ENCODE results near the gene GPER1. TPM values are rescaled to one million over a fixed set of nuclear protein-coding genes. Genes with fewer than 3 reads are reported as not detected.

Gene GPER1
- polyA plus RNA-seq, 1 donor = 5.5 TPM

DNA sequence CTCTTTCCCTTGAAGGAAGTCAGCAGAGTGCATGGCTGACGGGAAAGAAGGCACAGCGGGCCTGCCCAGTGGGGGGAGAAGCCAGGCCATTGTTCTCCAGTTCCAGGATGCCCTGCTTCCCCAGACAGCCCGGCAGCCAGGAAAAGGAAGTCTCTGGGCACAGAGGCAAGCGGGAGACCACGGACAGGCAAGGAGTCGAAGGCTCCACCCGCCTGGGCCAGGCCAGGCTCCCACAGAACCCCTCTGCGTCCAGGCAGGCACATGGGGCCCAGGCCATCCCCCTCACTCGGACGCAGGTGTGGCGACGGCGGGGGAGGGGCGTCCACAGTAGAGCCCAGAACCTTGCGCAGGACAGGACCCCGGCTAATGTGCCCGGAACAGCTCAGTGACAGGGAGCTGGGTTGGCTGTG is 34.9 kb upstream of the GPER1 start:
- DNase-seq = no peak

DNA sequence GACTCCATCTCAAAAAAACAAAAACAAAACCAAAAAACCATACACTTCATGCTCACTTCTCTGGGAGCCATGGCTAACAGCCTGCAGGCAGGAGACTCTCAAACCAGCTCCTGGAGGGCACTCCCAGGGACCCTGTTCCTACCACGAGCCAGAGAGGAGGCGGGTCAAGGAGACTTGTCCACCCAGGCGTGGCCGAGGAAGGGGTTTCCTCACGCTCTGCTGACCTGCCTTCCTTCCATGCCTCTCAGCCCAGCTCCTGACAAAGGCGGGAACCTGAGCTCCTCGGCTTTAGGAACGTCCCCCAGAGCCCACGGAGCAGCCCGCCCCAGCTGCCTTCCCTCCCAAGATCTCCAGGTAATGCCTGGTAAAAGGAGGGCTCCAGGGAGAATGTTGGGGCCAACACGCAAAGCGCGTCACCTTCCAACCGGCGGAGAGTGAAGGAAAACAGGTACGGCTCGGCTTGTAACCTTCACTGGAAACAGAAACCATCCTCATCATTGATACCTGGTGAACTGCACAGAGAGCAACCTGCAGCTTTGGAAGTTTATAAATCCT is 34.0 kb upstream of the GPER1 start:
- no peak for DNase-seq

- DNase-seq = no peak
Observed at GRCh38 chr7:1054438-1054837, 33.5 kb upstream of the GPER1 start.

DNA sequence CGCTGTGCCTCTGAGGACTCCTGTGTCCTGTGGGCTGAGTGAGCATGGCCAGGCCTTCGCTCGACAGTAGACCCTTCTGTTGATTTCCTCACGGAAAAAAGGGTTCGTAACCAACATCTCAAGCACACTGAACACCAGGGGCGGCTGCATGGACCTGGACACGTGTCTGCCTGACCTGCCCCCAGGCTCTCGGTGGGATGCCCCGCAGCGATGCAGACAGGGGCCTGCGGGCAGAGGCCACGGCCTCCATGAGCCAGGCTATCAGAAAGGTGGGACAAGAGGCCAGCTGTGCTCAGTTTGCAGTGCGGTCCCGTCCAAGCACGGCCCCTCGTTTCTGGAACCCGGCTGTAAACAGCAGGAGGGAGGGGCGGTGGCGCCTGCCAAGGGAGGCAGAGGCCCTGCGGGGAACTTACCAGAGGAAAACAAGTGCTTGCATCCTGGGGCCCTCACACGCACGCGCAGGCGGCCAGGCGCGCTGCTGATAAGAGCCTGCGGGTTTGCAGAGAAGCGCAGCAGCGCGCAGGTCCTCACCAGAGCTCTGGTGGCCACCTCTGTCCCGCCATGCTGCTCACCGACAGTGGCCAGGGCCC is 33.0 kb upstream of the GPER1 start:
- no peak for DNase-seq

DNA sequence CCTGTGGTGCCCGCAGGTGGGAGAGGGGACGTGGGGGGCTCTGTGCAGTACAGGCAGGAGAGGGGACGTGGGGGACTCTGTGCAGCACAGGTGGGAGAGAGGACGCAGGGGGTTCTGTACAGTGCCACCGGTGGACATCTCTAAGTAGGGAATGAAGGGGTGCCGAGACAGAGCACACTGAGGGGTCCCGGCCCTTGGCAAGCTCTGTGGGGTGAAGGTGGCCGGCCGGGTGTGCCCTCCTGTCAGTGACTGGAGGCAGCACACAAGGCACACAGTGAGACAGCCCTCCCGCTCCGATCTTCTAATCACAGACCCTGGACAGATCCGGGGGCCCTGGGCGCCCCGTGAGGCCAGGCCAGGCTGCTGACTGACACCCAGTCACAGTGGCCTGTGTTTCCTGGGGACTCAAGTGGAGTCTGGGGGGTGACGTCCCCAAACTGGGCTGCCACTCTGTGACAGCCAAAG is 32.4 kb upstream of the GPER1 start:
- DNase-seq = no peak

DNA sequence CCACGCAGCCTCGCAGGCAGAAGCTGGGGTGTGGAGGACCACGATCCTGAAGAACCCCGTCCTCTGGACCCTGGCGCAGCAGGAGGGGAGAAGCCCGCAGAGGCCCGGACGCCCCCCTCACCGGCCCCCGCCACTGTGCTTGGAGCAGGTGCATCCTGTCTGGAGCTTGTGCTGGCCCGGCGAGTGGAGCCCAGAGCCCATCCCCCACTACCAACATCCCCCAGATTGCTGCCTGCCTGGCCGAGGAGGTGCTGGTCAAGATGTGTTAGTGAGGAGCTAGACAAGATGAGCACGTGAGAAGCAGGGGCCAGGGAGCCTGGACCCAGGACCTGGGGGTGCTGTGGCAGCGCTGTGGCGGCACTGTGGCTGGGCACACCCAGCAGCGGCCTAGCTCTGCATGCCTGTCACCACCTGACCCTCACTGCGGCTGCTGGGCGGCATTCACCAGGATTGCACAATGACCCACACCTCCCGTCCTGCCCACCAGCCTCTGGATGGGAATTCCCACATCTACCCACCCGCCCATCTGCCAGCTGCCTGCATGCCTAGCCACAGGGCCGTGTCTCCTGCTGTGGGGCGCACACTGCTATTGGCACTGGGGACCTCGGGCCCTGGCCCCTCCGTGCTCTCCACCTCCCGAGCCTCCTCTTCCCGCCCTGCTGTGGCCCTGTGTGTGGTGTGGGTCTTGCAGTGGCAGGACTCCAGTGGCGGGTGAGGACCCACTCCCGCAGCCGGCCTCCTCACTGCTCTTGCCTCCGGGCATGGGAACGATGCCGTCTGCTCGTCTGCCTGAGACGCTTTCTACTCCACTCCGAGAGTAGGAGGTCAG is 31.7 kb upstream of the GPER1 start:
- no peak for DNase-seq

GRCh38 chr7:1056785-1057410 is 31.0 kb upstream of the GPER1 start:
- DNase-seq = no peak

GRCh38 chr7:1057416-1058291 is 30.3 kb upstream of the GPER1 start:
- DNase-seq = no peak

GRCh38 chr7:1058311-1058710 is 29.6 kb upstream of the GPER1 start:
- no peak for DNase-seq

GRCh38 chr7:1058821-1059199 is 29.1 kb upstream of the GPER1 start:
- no peak for DNase-seq

DNA sequence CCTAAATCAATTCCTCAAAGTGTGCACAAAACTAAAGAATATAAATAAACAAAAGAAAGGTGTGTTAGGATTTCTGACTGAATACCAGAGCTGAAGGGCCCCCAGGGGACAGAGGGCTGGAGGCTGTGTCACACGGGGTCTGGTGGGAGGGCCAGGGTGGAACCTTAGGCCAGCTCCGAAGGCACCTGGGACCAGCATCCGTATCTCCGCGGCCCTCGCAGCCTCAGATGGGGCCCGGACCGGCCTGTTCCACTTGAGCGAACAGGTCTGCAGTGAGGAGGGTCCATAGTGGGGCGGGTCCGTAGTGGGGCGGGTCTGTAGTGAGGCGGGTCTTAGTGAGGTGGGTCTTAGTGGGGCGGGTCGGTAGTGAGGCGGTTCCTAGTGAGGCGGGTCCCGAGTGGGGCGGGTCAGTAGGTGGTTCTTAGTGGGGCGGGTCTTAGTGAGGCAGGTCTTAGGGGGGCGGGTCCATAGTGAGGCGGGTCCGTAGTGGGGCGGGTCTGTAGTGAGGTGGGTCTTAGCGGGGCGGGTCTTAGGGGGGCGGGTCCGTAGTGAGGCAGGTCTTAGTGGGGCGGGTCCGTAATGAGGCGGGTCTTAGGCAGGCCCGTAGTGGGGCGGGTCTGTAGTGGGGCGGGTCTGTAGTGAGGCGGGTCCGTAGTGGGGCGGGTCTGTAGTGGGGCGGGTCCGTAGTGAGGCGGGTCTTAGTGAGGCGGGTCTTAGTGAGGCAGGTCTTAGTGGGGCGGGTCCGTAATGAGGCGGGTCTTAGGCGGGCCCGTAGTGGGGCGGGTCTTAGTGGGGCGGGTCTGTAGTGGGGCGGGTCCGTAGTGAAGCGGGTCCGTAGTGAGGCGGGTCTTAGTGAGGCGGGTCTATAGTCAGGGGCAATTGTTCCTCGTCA is 28.5 kb upstream of the GPER1 start:
- DNase-seq = no peak

DNA sequence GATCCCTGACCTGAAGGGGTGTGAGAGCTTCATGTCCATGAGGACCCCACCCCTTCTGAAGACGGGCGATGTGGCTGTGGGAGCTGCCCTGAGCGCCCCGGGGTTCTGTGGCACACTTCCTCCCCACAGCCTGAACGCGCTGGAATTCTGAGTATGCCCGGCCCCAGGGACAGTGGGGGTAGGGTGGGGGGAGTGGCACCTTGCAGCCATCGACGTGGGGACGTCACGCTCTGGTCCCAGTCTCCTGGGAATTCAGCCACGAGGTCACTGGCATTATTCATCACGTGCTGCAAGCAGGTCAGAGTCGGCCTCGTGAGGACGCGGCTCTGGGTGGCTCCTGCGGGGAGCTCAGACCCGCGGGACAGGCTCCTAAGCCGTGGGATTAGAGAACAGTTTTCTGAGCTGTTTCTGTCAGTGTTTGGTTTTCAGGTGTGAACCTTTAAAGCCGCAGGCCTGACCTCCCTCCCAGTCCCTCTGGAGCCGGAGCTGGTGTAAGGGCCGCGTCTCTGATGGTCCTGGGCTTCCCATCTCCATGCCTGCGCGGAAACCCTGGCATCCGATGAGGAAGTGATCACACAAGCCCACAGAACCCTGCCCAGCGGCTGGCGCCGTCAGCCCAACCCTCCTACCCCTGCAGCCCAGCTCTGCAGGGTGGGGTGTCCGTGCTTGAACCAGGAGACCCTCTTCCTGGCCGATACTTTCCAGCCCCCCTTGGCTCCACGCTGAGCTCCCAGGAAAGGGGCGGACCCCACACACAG is 27.4 kb upstream of the GPER1 start:
- no peak for DNase-seq

DNA sequence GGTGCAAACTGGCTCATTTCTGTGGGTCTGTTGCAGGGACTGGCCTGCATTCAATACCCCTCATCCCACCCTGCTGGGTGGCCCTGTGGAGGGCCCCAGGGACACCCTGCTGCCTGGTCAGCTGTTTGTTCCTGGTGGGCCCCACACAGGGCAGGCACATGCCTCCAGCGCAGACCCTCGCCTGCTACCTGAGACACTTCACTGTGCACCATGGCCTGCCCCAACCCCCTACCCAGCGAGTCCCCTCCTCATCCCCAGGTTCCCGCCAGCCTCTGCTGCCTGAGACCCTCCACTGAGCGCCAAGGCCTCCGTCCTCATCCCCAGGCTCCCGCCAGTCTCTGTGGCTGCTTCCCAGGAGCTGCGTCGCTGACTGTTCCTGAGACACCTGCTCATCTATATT is 26.7 kb upstream of the GPER1 start:
- no peak for DNase-seq

- DNase-seq = no peak
Observed at GRCh38 chr7:1062296-1063294, 25.3 kb upstream of the GPER1 start.

- no peak for DNase-seq
Observed at GRCh38 chr7:1063361-1063760, 24.6 kb upstream of the GPER1 start.

DNA sequence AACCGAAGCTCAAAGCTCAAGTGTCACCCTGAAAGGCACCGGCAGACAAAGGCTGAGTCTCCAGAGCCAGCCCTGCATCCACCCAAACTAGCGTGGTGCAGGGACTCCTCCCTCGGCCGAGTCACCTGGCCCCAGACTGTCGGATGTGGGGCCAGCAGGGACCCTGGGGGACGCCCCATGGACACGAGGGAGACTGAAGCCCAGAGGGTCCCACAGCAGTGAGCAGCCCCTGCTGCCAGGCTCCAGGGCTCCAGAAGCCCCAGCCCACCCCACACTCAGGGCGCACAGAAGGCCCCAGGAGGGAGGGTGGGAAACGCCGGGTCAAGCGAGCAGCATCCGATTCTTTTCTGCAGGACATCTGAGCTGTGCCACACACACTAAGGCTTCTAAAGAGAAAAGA is 23.3 kb upstream of the GPER1 start:
- no peak for DNase-seq

DNA sequence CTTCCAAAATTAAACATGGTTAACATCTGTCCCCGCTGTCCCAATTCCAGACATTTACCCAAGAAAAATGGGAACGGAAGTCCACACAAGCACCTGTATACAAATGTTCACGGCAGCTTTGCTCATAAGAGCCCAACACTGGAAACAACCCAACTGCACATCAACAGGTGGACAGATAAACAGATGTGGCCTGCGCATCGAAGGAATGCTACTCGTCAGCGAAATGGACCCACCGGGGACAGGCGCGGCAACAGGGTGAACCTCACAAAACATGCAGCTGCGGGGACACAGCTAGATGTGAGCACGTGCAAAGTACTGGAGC is 22.7 kb upstream of the GPER1 start:
- no peak for DNase-seq

DNA sequence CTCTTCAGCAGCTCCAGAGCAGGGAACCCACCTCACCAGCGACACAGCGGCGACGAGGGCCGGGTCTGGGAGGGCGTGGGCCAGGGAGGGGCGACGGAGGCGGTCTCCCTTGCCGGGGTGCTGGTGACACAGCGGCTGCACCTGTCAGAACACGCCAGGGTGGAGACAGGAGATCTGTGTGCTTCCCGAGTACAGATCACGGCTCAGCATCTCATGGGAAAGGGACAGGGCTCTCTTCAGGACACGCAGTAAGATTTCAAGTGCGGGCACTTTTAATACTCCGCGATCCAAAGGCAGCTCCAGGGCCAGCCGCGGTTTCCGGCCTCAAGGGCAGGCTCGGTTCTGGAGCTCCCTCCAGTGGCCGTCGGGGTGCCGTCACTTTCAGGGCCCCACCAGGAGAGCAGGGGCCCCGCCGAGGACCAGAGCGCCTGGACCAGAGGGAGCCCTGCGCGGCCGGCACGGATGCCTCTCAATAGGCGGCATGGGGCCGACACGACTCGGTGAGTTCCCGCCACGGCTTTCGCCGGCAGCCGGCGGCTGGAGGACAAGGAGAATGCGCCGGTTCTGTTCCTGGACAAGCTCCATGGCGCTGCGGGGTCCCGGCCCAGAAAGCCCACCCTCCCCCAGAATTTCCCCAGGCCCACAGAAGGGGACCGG is 22.2 kb upstream of the GPER1 start:
- peak; percentile 73 for DNase-seq

- DNase-seq = no peak
Observed at GRCh38 chr7:1066242-1066588, 21.7 kb upstream of the GPER1 start.
